GM12878 (cell line): ENCODE measurements around the gene KCNIP2. TPM values are rescaled to one million over a fixed set of nuclear protein-coding genes. Genes with fewer than 3 reads are reported as not detected.

Experiments used
- ATAC-seq: fragments of 200-7000 bp; cut with Tn5 transposase; 3 replicates; pipeline ENCODE4 v1.9.1; 2020; ENCODE audit warnings: mild to moderate bottlenecking, moderate library complexity
- BruUV-seq: library from RNA; stranded (reverse); fragments of 400-500 nt; replicated peaks from 2 replicates; lab custom pipeline; 2021; lab: Mats Ljungman, UMichigan
- CTCF ChIA-PET: fragments of 300-600 bp; sonication (Branson Sonifier 250); formaldehyde crosslinking; extraction: SDS; loops from one replicate; lab custom pipeline; 2021; ENCODE audit warnings: inconsistent platforms; lab: Yijun Ruan, JAX
- POLR2A ChIA-PET: fragments of 350-600 bp; formaldehyde crosslinking; extraction: SDS; loops from one replicate; lab custom pipeline; 2021; ENCODE audit warnings: inconsistent platforms; lab: Charles Lee
- RAD21 ChIA-PET: fragments of 300-600 bp; sonication (Branson Sonifier 250); formaldehyde crosslinking; loops from one replicate; lab custom pipeline; 2023; ENCODE audit warnings: antibody characterized with exemption; ENCODE audit not compliant: unreplicated experiment; lab: Charles Lee
- SMC1A ChIA-PET: fragments of 300-600 bp; sonication (Branson Sonifier 250); formaldehyde crosslinking; loops from one replicate; lab custom pipeline; 2023; ENCODE audit not compliant: unreplicated experiment, uncharacterized antibody; lab: Charles Lee
- DNase-seq: peaks from one replicate; pipeline ENCODE4 v3.0.0-alpha.2; 2011; ENCODE audit warnings: low read depth, low spot score
- FAIRE-seq: peaks from 3 replicates; lab custom pipeline; 2011; peaks lifted over from hg19 to GRCh38; lab: Jason Lieb, UNC
- H2AFZ ChIP-seq: 2 replicates; pipeline ENCODE4 v1.6.0; 2011; ENCODE audit warnings: low read depth, low read length, control low read depth; ENCODE audit not compliant: control insufficient read depth
- H3K27ac ChIP-seq: 2 replicates; pipeline ENCODE4 v1.5.1; 2011; ENCODE audit warnings: control low read depth; ENCODE audit not compliant: control insufficient read depth, insufficient read depth
- H3K27me3 ChIP-seq, 2 experiments: replicated peaks in 1 of 2; 2 replicates each; pipeline versions ENCODE4 v1.6.0 to v1.6.1; 2011; ENCODE audit warnings: low read length in 1 of 2; ENCODE audit not compliant: control insufficient read depth in 2 of 2, insufficient read depth in 2 of 2
- H3K36me3 ChIP-seq, 2 experiments: 2 replicates each; pipeline ENCODE4 v1.5.1; 2011; ENCODE audit warnings: low read length in 1 of 2; ENCODE audit not compliant: control insufficient read depth in 2 of 2, insufficient read depth in 2 of 2
- H3K4me1 ChIP-seq: 2 replicates; pipeline ENCODE4 v1.6.1; 2011; ENCODE audit warnings: mild to moderate bottlenecking, low read length, moderate library complexity, mixed read lengths; ENCODE audit not compliant: control insufficient read depth, insufficient read depth
- H3K4me2 ChIP-seq: 2 replicates; pipeline ENCODE4 v1.6.0; 2011; ENCODE audit warnings: control low read depth; ENCODE audit not compliant: control insufficient read depth, insufficient read depth
- H3K4me3 ChIP-seq: fragments of 200-600 bp; sonication (generic); 2 replicates; pipeline ENCODE4 v1.5.1; 2016
- H3K79me2 ChIP-seq: 2 replicates; pipeline ENCODE4 v1.6.0; 2011; ENCODE audit warnings: low read length; ENCODE audit not compliant: control insufficient read depth, insufficient read depth
- H3K9ac ChIP-seq: 2 replicates; pipeline ENCODE4 v1.8.0; 2011; ENCODE audit warnings: low read length, control low read depth, mixed read lengths; ENCODE audit not compliant: control insufficient read depth, insufficient read depth
- H3K9me3 ChIP-seq: replicated peaks from 3 replicates; pipeline ENCODE4 v1.5.1; 2011; ENCODE audit warnings: mild to moderate bottlenecking, low read length; ENCODE audit not compliant: control insufficient read depth, insufficient read depth
- H4K20me1 ChIP-seq: 2 replicates; pipeline ENCODE4 v1.6.0; 2011; ENCODE audit not compliant: control insufficient read depth, insufficient read depth
- BCL11A ChIP-seq: IDR thresholded peaks from 2 replicates; pipeline ENCODE4 v1.6.1; 2011; ENCODE audit warnings: low read depth, low read length
- BMI1 ChIP-seq: fragments of 450-650 bp; IDR thresholded peaks from 2 replicates; pipeline ENCODE4 v1.6.1; 2016; ENCODE audit warnings: mild to moderate bottlenecking, moderate library complexity, borderline replicate concordance
- BRCA1 ChIP-seq: IDR thresholded peaks from 2 replicates; pipeline ENCODE4 v1.6.1; 2011; ENCODE audit warnings: low read depth, low read length, improper control_type of control experiment
- FOXK2 ChIP-seq: fragments of 450-650 bp; IDR thresholded peaks from 2 replicates; pipeline ENCODE4 v1.6.1; 2017; ENCODE audit warnings: mild to moderate bottlenecking, moderate library complexity
- HDGF ChIP-seq: fragments of 450-650 bp; IDR thresholded peaks from 2 replicates; pipeline ENCODE4 v1.6.1; 2016; ENCODE audit warnings: antibody characterized with exemption
- IRF3 ChIP-seq: fragments of 450-650 bp; IDR thresholded peaks from 2 replicates; pipeline ENCODE4 v1.6.1; 2014; ENCODE audit warnings: mild to moderate bottlenecking
- IRF4 ChIP-seq: IDR thresholded peaks from 2 replicates; pipeline ENCODE4 v1.6.1; 2011; ENCODE audit warnings: low read depth, low read length
- JUND ChIP-seq: IDR thresholded peaks from 2 replicates; pipeline ENCODE4 v1.6.1; 2012; ENCODE audit warnings: low read depth, mild to moderate bottlenecking, low read length, improper control_type of control experiment, moderate library complexity
- MYC ChIP-seq: IDR thresholded peaks from 2 replicates; pipeline ENCODE4 v1.6.1; 2011; ENCODE audit warnings: mild to moderate bottlenecking, low read length, moderate library complexity, inconsistent platforms; ENCODE audit not compliant: insufficient read depth, insufficient replicate concordance, insufficient read length, severe bottlenecking
- RCOR1 ChIP-seq: conservative IDR thresholded peaks from 2 replicates; pipeline ENCODE4 v1.6.1; 2012; ENCODE audit warnings: low read depth, low read length, improper control_type of control experiment
- SMC3 ChIP-seq: IDR thresholded peaks from 2 replicates; pipeline ENCODE4 v1.6.1; 2011; ENCODE audit warnings: low read length, improper control_type of control experiment, borderline replicate concordance
- SREBF1 ChIP-seq: IDR thresholded peaks from 2 replicates; pipeline ENCODE4 v1.6.1; 2012; ENCODE audit warnings: mild to moderate bottlenecking, low read length
- STAT3 ChIP-seq: IDR thresholded peaks from 2 replicates; pipeline ENCODE4 v1.6.1; 2011; ENCODE audit warnings: low read depth, low read length, improper control_type of control experiment
- TARDBP ChIP-seq: IDR thresholded peaks from 2 replicates; pipeline ENCODE4 v1.6.1; 2016; ENCODE audit warnings: borderline replicate concordance
- TCF7 ChIP-seq: IDR thresholded peaks from 2 replicates; pipeline ENCODE4 v1.6.1; 2014; ENCODE audit warnings: antibody characterized with exemption, borderline replicate concordance
- USF2 ChIP-seq: IDR thresholded peaks from 2 replicates; pipeline ENCODE4 v1.6.1; 2011; ENCODE audit warnings: low read depth, low read length, improper control_type of control experiment, borderline replicate concordance
- ZBTB40 ChIP-seq: fragments of 450-650 bp; IDR thresholded peaks from 2 replicates; pipeline ENCODE4 v1.6.1; 2016; ENCODE audit warnings: mild to moderate bottlenecking, moderate library complexity, borderline replicate concordance
- WGBS: methylation state at CpG from one replicate; pipeline ENCODE4 v1.1.6; 2016; ENCODE audit warnings: low lambda C conversion rate; ENCODE audit not compliant: insufficient replicate concordance, insufficient coverage; ENCODE audit errors: missing lambda C conversion rate; 5-methylcytosine and 5-hydroxymethylcytosine counted together
- in situ Hi-C: fragments of 300-500 bp; cut with MboI; formaldehyde crosslinking; loops from 9 replicates; pipeline ENCODE4 v1.14.3; 2018; ENCODE audit warnings: mixed read lengths
- intact Hi-C: fragments of 100-400 bp; cut with micrococcal nuclease; formaldehyde crosslinking; loops from one replicate; pipeline ENCODE4 v1.14.2; 2022; ENCODE audit not compliant: unreplicated experiment
- polyA plus RNA-seq, 11 experiments: library from polyadenylated mRNA; depleted of rRNA in 4 of 11; unstranded in 6 of 11; stranded (reverse) in 5 of 11; fragments of >200 nt; fragmentation: Nextera tagmentation in 4 of 11; fragmentation: Illumina TruSeq in 1 of 11; extraction: Ambion mirVana in 4 of 11; extraction: Trizol in 1 of 11; gene quantifications; 1 replicate in 1 of 11; 2 replicates in 10 of 11; pipeline versions ENCODE4 v1.2.1 to v1.2.3, GENCODE V29; 2011 to 2016; ENCODE audit warnings: inconsistent platforms in 2 of 11, missing spikeins in 2 of 11, low read depth in 1 of 11
- total RNA-seq, 4 experiments: library from RNA; depleted of rRNA in 3 of 4; stranded (reverse); fragments of >200 nt in 3 of 4; fragmentation: Illumina TruSeq in 1 of 4; extraction: Trizol in 1 of 4; gene quantifications; 2 replicates each; pipeline versions ENCODE4 v1.2.1 to v1.2.3, GENCODE V29; 2013 to 2021

The KCNIP2 gene
- total and polyA plus RNA-seq, 10 of the 15 experiments (the other 5 are each of a cell fraction or from before 2014, with no cell fraction given), result 0.46 to 4.3 (median 1.7) TPM

- Histone ChIP-seq H3K4me3 (peak within 1 kb of the TSS; percentile 85), H2AFZ (peak within 1 kb of the TSS; percentile 74), H3K4me2 (peak within 1 kb of the TSS; percentile 97), H3K79me2 (peaks cover 11% of the 10 kb centered on the region), H3K27ac (peak within 1 kb of the TSS; percentile 71), H3K36me3 (peaks cover 4 to 12% of the 10 kb centered on the region in 2 experiments; a peak in 3 of 4 replicates), H3K9ac (peak within 1 kb of the TSS; percentile 74), H3K27me3 (no peaks in the 10 kb centered on the region), H3K4me1 (peaks cover 41% of the 10 kb centered on the region), H3K9me3 (no peaks in the 10 kb centered on the region), H4K20me1 (no peaks in the 10 kb centered on the region)
- intact Hi-C loops (loop anchor here (5.0 to 10.0 kb wide), 2 partner anchors 91 to 428 kb away; partner anchors contain the start of gene BTRC), in situ Hi-C loops (loop anchor here (5.0 kb wide), 2 partner anchors 176 to 571 kb away; no protein-coding TSS in a partner anchor)
- FAIRE-seq (no peak), ATAC-seq (peak; percentile 76), DNase-seq (no peak)
- ChIA-PET POLR2A (interaction anchor here (0.6 to 3.1 kb wide), 6 partner anchors 14 to 180 kb away, joined by 3 to 17 read pairs (median 3); partner anchors contain the start of gene OGA), RAD21 (interaction anchor here (0.7 to 7.9 kb wide), 8 partner anchors 13 to 225 kb away, joined by 3 to 172 read pairs (median 4); no protein-coding TSS in a partner anchor), SMC1A (interaction anchor here (0.7 to 7.9 kb wide), 14 partner anchors 12 to 316 kb away, joined by 3 to 139 read pairs (median 3); partner anchors contain the start of gene OGA), CTCF (interaction anchor here (0.8 to 9.8 kb wide), 24 partner anchors 9 to 331 kb away, joined by 3 to 334 read pairs (median 4); partner anchors contain the start of genes DPCD, FBXW4 and POLL)
- BruUV-seq, result no TSS peak
- 6% methylated on average over 57 of the region's 57 CpGs for whole genome bisulfite sequencing
- TF ChIP-seq TARDBP (no peak), BCL11A (no peak), RCOR1 (no peak), ZBTB40 (peak; percentile 70; the same call in 1 of the 2 replicates), FOXK2 (no peak), MYC (no peak), IRF4 (no peak), JUND (no peak), BMI1 (no peak), BRCA1 (no peak), SMC3 (no peak; the same call in 1 of the 2 replicates), TCF7 (no peak), IRF3 (no peak), HDGF (no peak), SREBF1 (no peak), STAT3 (no peak), USF2 (no peak)
Measured at GRCh38 chr10:101782811-101783735, 60.5 kb downstream of the KCNIP2 start, which contains the start of gene NPM3. TSS of gene NPM3 (minus strand) at chr10:101783446. CDS start at chr10:101783390, 56 bp downstream.
